Stimulated activated CD8-positive, alpha-beta memory T cell treated with anti-CD3 and anti-CD28 coated beads, Interleukin-4, amount 100 ng/mL, for 24 hours (primary cell): ENCODE data around the gene GABRB3.

Experiments
- DNase-seq: peaks from one replicate; pipeline ENCODE4 v3.0.0-alpha.2; 2020; ENCODE audit warnings: low read depth

Gene GABRB3

DNA sequence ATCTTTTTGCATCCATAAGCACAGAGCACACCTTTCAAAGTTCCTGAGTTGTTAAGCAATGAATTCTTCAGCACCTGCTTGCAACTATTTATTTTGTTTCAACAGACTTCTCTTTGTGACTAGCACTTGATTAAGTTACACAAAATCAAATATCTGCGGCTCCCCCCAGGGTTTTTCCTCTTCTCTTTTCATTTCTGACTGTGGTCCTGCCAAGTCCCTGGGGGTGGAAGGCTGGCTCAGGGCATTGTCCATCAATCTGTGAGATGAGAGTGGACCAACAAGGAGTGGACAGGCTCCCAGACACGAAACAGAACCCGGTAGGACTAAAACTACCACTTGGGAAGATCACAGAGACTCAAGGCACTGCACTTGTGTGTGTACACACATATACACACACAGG, 96.8 kb downstream of the GABRB3 start:
- no peak for DNase-seq

- DNase-seq, result no peak
Measured at GRCh38 chr15:26674467-26674866, 98.4 kb downstream of the GABRB3 start.

GRCh38 chr15:26673445-26673844, 99.4 kb downstream of the GABRB3 start:
- DNase-seq, result no peak

DNA sequence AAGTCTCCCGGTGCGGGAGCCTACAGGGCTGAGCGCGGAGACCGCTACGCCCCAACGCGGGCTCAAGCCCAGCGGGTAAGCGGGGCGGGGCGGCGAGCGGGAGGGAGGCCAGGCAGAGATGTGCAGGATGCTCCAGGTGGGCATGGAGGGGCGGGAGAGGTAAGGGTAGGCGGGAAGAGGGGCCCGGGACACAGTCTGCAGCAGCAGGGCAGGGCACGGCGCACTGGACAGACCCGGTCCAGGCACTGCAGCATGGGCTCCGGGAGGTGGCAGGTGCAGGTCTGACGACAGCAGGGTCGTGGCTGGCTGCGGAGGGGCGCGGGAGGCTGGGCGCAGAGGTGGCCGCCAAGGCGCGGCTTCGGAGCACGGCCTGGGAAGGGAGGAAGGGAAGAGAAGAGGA, 102.8 kb downstream of the GABRB3 start:
- DNase-seq, result no peak

- DNase-seq, result no peak
Measured at GRCh38 chr15:26667222-26667988, 105.5 kb downstream of the GABRB3 start.

DNA sequence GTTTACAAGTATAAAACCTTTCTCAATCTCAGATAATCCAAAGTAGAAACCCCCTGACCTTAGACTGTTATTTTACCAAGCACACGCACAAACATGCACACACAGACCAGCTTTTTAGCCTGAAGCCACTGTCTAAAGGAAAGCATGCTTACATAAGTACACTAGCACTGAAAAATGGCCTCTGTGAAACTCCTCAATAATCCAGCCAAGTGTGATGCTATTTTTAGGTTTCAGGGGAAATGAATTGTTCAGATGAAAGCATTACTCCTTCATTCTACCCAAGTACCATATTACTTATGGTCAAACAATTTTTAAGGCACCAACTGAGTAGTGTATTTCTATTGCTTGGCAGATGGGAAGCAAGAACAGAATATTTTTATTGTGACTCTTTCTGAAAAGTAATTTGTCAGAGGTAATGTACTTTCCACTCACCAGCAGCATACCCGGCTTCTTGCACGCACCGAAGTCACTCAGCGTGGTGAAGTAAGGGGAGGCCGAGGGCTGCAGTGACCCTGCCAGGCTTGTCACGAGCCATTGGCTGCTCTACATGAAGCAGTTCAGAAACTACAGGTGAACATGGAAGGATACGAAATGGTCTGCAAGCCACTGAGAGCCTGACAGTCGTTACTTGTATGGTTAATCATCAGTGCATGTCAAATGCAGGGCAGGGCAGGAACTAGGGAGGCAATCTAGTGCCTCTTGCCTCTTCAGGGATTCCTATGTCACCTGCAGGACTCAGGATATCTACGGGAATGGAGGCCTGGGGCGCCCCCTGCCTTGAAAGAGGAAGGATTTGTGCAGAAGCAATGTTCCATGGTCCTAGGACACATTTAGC, 106.7 kb downstream of the GABRB3 start:
- no peak for DNase-seq

- no peak for DNase-seq
Measured at GRCh38 chr15:26662283-26662682, 110.6 kb downstream of the GABRB3 start.

DNA sequence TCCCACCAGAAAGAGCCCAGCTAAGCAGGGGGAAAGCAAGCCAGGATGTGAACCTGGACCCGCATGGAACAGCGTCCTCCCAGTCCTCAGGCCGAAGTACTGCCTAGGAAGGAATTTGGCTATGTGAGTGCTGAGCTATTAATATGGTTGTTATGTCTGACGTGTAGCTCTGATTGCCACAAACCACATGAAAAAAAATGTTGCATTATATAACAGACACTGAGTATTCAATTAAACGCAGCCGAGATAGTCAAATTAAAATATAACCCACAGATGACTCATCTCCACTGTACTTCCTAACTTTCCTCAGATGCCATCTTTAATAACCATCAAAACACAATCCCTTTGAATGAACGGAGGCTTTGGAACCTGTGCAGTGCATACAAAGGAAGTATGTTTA, 111.1 kb downstream of the GABRB3 start:
- no peak for DNase-seq

DNA sequence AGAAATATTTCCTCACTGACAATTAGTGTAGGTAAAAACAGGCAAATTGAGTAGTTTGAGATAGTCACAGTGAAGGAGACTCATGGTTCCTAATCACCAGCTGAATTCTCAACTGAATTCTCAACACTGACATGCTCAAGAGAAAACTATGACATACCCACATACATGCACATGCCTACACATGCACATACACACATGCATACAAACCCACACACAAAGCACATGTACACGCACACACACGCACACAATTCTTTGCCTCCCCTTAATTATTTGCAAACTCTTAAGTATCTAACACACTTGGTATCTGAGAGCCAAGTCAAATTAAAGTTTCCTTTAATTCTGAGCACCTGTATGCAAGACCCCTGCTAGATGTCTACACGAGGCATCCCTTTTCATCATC, 111.8 kb downstream of the GABRB3 start:
- no peak for DNase-seq

DNA sequence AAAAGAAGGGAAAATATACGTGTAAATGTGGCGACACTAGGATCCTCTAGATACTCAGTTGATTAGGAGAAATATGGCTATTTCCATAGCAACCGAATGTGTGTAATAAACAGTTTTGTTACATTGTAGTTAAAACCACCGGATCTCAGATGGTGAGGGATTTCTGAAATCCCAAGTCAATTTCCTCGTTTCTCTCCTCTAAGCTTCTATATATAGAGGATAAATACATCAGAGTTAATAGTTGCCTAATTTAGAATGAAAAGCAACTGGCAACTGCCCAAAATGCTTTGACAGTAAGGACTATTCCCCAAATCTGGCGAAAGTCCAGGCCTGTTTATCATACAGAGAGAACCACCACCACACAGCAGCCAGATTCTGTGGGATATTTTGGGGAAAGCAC, 112.6 kb downstream of the GABRB3 start:
- no peak for DNase-seq

DNA sequence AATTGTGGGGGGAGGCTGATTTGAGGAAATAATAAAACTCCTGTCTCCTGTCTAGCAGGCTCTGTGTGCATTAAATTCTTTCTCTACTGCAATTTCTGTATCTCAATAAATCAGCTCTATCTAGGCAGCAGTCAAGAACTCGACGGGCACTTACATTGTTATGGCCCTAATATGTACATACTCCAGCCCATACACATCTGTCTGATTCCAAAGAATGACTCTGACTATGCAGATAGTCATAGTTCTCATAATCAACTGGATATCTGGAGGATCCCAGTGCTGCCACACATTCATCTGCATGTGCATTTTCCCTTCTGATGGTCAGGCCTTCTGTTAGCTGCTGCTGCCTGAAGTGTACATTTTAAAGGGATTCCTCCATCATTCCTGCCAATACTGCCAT, 114.6 kb downstream of the GABRB3 start:
- no peak for DNase-seq

DNA sequence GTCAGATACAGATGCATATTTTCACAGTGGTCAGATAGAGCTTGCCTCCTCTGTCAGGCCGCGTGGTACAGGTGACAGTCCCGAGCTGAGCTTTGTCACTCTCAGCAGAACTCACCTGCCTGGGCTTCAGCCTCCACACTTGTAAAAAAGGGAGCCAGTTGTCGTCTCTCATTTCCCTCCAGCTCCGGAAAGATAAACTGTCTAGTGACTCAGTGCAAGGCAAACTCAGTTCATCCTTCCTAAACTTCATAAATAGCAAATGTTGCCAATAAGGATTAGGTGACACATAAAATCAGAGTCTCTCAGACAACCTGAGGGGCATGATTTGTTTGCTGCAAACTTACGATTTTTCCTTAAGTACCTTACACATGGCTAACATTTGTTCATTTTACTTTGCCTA, 116.8 kb downstream of the GABRB3 start:
- no peak for DNase-seq

GRCh38 chr15:26651909-26652308, 121.0 kb downstream of the GABRB3 start:
- DNase-seq, result no peak

DNA sequence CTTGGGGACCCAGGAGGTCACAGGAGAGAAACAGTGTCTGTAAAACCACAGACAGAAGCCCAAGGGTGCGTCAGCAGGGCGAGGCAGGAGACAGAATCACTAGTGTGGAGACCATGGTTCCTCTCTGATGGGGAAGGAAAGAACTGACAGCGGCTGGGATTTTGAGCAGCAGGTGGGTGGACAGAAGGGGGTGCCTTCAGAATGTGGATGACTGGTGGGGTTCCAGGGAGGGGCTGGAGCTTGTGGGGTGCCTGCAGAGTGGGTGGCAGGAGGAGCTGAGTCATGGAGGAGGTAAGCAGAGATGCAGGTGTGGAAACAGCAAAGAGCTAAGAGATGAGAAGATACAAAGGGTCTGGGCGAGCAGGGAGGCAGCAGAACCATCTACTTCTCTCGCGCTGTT, 124.2 kb downstream of the GABRB3 start:
- no peak for DNase-seq

- DNase-seq, result no peak
Measured at GRCh38 chr15:26644948-26645347, 127.9 kb downstream of the GABRB3 start.

DNA sequence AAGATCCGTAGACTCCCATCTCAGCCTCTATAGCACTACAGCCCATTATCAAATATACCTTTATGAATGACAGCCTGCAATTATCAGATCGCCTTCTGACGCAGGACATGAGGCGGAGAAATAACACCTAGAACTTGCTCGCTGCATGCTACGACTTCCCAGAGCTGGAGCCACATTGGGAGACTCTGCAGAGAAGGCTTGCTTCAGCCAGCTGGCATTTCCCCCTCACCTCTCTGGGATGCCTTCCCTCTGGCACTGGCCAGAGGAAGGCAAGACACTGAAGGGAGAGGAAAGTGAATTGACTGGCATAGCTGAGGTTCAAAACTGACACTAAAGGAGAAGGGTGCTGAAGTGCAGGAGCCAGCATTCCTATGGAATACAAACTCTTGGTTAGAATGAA, 131.7 kb downstream of the GABRB3 start:
- DNase-seq, result no peak

DNA sequence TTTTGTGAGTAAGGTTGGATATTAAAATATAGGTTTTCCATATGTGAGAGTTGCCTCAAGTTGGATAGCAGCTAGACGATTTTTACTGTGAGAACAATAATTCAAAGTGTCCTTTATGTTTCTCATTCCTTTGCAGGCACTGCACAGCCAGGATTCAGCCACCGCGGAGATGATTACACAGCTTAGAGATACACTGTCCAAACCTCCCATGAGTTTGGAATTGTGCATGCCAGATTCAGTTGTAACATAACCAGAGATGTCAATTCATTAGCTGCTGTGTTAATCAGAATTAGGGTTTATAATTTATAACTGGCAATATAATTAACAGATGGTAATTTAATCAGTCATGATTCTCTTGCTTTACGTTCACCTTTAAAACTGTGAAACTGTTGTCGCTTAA, 132.3 kb downstream of the GABRB3 start:
- DNase-seq, result no peak

DNA sequence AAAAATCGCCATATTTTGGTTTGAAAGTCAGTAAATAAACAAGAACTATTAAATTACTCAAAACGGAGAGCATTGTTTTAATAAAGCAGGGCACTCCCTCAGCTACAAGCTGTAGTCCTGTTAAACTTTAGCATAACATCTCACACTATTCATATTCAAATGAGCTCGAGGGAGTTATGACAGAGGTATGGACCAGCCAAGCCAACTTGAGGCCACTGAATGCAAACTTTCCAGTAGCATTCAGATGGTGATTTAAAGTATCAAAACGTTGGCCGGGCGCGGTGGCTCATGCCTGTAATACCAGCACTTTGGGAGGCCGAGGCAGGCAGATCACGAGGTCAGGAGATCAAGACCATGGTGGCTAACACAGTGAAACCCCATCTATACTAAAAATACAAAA, 132.9 kb downstream of the GABRB3 start:
- no peak for DNase-seq

DNA sequence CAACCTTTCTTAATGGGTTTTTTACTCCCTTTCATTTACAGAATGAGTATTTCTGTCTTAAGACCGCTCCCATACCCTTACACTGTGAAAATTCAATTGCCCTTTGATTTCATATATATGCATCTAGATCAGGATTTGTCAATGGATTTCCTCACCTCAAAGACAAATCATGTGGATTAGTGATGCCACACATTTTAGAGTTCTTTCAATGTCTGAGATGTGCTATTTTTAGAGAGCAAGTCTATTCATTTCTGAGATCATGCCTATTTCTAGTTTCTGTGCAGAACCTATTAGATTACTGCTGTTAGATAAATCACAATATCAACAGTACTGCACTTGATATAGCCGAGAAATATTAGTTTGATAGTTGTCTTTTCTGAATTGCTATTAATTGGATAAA, 137.3 kb downstream of the GABRB3 start:
- DNase-seq, result no peak

GRCh38 chr15:26635105-26635504, 137.8 kb downstream of the GABRB3 start:
- no peak for DNase-seq

GRCh38 chr15:26634319-26634718, 138.5 kb downstream of the GABRB3 start:
- no peak for DNase-seq

GRCh38 chr15:26632500-26632899, 140.4 kb downstream of the GABRB3 start:
- no peak for DNase-seq

- no peak for DNase-seq
Measured at GRCh38 chr15:26631894-26632293, 141.0 kb downstream of the GABRB3 start.

GRCh38 chr15:26630857-26631256, 142.0 kb downstream of the GABRB3 start:
- no peak for DNase-seq
